ENCODE results near the gene FBXW2.

The FBXW2 gene

DNA sequence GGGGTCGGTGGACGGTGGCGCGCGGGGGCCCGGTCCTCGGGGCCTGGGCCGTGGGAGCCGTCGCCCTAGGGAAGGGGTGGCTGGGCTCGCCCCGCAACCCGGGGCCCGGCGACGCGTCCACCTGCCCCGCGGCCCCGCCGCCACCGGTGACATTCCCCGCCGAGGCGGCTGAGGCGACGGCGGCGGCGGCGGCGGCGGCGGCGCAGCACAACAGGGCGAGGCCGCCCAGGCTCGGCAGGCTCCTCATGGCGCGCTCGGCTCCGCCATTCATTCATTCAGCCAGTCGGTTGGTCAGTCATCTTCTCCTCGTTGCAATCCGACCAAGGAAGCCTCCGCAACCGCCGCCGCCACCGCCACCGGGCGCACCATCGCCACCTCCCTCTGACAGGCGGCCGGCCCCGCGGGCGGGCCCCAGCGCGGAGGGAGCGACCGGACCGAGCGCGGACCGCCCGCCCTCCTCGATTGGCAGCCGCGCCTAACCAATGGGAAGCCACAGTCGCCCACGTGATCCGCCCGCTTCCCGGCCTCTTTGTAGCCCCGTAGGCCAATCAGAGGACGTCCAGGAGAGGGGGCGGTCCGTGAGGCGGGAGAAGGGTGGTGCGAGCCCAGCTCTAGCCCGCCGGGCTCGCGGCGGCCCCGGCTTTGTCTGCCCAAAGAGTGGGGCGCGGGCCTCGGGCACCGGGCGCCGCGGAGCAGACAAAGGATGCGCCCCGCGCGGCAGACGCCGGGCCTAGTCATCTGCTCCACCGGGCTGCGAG lies 78.9 kb downstream of the FBXW2 start, which contains the start of gene MEGF9:
Gene MEGF9 (minus strand): TSS at position 383 of the 758 bp plus-strand sequence. CDS start 112 bp downstream, at position 271.
- peak; percentile 94 for DNase-seq (ENCODE audit: low read depth)

DNA sequence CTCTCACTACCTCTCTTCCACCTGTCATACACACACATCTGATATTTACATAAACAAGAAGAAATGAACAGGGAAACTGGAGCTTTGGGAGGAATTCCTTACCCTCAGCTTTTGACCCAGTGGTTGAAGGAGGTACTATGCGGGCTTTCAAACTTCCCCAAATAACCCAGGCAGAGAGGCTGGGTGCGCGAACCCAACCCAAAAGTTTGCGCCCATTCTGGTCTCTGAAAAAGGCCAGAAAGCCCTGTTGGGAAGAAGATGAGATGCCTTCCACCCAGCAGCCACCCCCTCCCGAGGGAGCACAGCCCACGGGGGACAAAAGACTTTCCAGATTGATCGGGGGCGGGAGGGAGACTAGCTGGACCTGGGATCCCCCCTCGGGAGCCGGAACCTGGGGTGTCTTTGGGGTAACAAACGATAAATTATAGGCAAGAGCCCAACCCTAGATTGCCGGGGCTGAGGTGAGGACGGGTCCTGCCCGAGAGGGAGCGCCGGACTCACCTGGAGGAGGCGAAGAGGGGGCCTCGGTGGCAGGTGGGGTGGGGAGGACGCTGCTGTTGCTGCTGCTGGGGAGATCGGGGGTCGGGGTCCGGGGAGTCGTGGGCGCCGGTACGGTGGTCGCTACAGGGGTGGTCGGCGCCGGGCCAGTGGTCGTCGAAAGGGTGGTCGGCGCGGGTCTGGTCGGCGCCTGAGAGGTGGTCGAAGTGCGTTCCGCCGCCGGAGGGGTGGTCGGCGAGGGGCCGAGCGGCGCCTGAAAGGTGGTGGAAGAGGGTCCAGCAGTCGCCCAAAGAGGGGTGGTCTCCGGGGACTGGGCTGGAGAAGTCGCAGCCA lies 79.7 kb downstream of the FBXW2 start:
- peak; percentile 4 for DNase-seq (ENCODE audit: low read depth)

- no peak for DNase-seq (ENCODE audit: low read depth)
Observed at GRCh38 chr9:120712539-120713031, 80.6 kb downstream of the FBXW2 start.

GRCh38 chr9:120711841-120712538 lies 81.2 kb downstream of the FBXW2 start:
- DNase-seq (ENCODE audit: low read depth) = no peak

DNA sequence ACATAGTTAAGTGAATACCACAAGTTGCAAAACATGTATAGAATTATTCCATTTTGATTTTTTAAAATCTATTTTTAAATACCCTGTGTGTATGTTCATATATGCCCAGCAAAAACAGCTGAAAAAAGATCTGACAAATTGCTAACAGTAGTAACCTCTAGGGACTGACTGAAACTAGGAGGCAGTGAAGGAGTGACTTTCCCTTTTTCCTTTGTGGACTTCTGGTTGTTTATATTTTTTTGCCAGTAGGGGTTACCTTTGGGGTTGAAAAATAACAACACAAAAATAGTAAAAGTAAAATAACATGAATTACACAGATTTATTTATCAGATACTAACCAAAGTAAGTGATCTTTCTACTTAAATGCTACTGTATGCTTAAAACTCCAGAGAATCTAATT lies 81.9 kb downstream of the FBXW2 start:
- no peak for DNase-seq (ENCODE audit: low read depth)

DNA sequence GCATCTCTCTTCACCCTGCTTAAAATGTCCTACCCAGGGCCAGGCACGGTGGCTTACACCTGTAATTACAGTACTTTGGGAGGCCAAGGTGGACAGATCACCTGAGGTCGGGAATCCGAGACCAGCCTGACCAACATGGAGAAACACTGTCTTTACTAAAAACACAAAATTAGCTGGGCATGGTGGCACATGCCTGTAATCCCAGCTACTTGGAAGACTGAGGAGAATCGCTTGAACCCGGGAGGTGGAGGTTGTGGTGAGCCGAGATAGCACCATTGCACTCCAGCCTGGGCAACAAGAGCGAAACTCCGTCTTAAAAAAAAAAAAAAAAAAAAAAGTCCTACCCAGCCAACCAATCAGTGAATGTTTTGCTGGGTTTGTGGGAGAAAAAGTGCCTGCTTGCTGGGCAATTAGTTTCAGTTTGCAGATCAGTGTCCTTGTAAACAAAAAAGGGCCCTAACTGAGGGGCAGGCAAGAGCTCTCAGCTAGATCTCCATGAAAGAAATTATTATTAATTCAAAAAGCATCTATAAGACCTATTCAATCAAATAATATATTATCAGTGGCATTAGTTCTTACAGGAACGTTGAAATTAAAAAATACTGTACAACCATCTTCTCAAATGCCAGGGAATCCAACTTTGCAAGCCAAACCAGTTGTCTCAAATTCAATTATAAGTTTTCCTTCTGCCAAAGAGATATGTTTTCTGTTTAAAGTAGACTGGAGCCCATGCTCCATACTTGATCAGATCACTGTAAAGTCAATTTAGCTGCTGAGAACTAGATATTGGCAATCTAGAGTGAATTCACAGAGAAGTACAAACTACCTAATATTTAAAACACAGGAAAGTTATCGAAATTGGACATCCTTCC lies 82.9 kb downstream of the FBXW2 start:
- peak; percentile 16 for DNase-seq (ENCODE audit: low read depth)

GRCh38 chr9:120708526-120709224 lies 84.5 kb downstream of the FBXW2 start:
- DNase-seq (ENCODE audit: low read depth) = no peak

DNA sequence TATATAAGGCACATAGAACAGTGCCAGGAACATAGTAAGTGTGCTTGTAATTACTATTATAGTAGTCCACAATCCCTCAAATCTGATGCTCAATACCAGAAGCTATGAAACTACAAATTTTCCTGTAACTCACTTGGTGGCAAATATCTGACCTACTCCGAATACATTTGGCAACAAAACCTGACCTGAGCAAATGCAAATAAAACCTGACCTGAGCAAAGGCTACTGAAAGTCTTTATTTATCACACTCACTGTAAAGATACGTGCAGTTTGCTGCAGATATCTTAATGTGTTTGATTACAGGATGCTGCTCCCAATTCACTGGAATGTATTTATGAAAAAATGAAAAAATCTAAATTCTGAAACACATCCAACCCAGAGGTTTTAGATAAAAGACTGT lies 86.0 kb downstream of the FBXW2 start:
- no peak for DNase-seq (ENCODE audit: low read depth)

All from T follicular helper cell (primary cell).